NCI-H1694 (cell line): Measurements from ENCODE around the gene ENO4.

ENCODE experiments used
- DNase-seq: peaks from one replicate; lab custom pipeline; 2025; lab: John Stamatoyannopoulos, UW

The ENO4 gene

GRCh38 chr10:116868722-116869121, 19.4 kb downstream of the ENO4 start:
- DNase-seq: peak; percentile 1

GRCh38 chr10:116870949-116871348, 21.6 kb downstream of the ENO4 start:
- no peak for DNase-seq

- no peak for DNase-seq
Measured at GRCh38 chr10:116873134-116873533, 23.8 kb downstream of the ENO4 start.

GRCh38 chr10:116875897-116876296, 26.6 kb downstream of the ENO4 start:
- DNase-seq: no peak

- no peak for DNase-seq
Measured at GRCh38 chr10:116877391-116877790, 28.1 kb downstream of the ENO4 start.

GRCh38 chr10:116878123-116878522, 28.8 kb downstream of the ENO4 start:
- DNase-seq: no peak

GRCh38 chr10:116879817-116880216, 30.5 kb downstream of the ENO4 start:
- no peak for DNase-seq

- no peak for DNase-seq
Measured at GRCh38 chr10:116880716-116881482, 31.6 kb downstream of the ENO4 start.

GRCh38 chr10:116882639-116883038, 33.3 kb downstream of the ENO4 start:
- no peak for DNase-seq

GRCh38 chr10:116886772-116887171, 37.5 kb downstream of the ENO4 start:
- DNase-seq: no peak

GRCh38 chr10:116888380-116889055, 39.2 kb downstream of the ENO4 start:
- no peak for DNase-seq

- no peak for DNase-seq
Measured at GRCh38 chr10:116889066-116889465, 39.8 kb downstream of the ENO4 start.

GRCh38 chr10:116891208-116891607, 41.9 kb downstream of the ENO4 start:
- peak; percentile 39 for DNase-seq

GRCh38 chr10:116892907-116893685, 43.8 kb downstream of the ENO4 start:
- no peak for DNase-seq

GRCh38 chr10:116893686-116894037, 44.4 kb downstream of the ENO4 start:
- no peak for DNase-seq

- no peak for DNase-seq
Measured at GRCh38 chr10:116899626-116900025, 50.3 kb downstream of the ENO4 start.

- no peak for DNase-seq
Measured at GRCh38 chr10:116905845-116906210, 56.5 kb downstream of the ENO4 start.

- DNase-seq: no peak
Measured at GRCh38 chr10:116907245-116907987, 58.1 kb downstream of the ENO4 start.

- DNase-seq: no peak
Measured at GRCh38 chr10:116909307-116909706, 60.0 kb downstream of the ENO4 start.

- DNase-seq: no peak
Measured at GRCh38 chr10:116910910-116911309, 61.6 kb downstream of the ENO4 start.

GRCh38 chr10:116912162-116912561, 62.9 kb downstream of the ENO4 start:
- DNase-seq: no peak

- no peak for DNase-seq
Measured at GRCh38 chr10:116913695-116914094, 64.4 kb downstream of the ENO4 start.
